ENCODE data around the gene DNAAF8.

DNA sequence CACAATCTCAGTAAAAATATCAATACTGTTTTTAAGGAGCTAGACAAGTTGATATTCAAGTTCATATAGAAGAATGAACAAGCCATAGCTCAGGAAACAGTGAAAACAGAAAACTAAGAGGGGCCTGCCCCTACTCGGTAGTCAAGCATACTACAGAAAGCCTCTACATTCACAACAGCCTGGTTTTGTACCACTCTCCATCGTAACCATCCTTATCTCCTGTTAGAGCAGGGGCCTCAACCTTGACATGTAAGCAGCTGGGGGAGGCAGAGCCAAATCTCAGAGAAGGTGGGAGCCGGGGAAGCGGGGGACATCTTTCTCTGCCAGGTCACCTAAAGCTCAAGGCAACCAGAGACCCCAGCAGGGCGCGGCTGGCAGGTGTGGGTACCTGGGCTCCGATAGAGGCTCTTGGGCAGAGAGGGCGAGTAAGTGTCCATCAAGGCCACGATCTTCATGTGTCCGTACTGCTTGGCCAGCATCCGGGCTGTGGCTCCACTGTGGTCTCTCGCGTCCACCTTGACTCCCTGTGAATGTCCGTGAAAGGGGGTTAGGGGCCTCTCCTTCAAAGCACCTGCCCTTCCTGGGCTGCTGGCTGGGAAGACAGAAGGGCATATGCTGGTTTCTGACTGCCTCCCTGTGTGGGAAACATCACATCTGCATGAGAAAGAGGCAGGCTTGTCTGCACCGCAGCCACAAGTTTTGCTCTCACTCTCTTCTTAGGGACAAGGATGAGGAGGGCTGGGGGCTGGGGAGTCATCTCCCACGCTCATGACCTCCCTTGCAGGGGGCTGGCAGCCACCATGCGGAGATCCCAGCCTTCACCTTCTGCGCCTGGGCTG, 20.5 kb upstream of the DNAAF8 start:
- TF ChIP-seq POLR2A (IDR thresholded peaks at IDR 0.05; ENCODE audit: low read length): no peak
- no peak for TF ChIP-seq HDAC2 (IDR thresholded peaks at IDR 0.05)
- TF ChIP-seq NFE2L2 (conservative IDR thresholded peaks at IDR 0.05; ENCODE audit: low read length): no peak
- TF ChIP-seq EHMT2 (IDR thresholded peaks at IDR 0.05; ENCODE audit: low read depth): no peak
- no peak for TF ChIP-seq SMC3 (IDR thresholded peaks at IDR 0.05)
- TF ChIP-seq, protein P1, sequence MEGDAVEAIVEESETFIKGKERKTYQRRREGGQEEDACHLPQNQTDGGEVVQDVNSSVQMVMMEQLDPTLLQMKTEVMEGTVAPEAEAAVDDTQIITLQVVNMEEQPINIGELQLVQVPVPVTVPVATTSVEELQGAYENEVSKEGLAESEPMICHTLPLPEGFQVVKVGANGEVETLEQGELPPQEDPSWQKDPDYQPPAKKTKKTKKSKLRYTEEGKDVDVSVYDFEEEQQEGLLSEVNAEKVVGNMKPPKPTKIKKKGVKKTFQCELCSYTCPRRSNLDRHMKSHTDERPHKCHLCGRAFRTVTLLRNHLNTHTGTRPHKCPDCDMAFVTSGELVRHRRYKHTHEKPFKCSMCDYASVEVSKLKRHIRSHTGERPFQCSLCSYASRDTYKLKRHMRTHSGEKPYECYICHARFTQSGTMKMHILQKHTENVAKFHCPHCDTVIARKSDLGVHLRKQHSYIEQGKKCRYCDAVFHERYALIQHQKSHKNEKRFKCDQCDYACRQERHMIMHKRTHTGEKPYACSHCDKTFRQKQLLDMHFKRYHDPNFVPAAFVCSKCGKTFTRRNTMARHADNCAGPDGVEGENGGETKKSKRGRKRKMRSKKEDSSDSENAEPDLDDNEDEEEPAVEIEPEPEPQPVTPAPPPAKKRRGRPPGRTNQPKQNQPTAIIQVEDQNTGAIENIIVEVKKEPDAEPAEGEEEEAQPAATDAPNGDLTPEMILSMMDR (IDR thresholded peaks at IDR 0.05): no peak
- TF ChIP-seq RAD21 (conservative IDR thresholded peaks at IDR 0.05 in 1 of 2, IDR thresholded peaks at IDR 0.05 in 1 of 2): no peak
- no peak for TF ChIP-seq ESRRA (IDR thresholded peaks at IDR 0.05; ENCODE audit: borderline replicate concordance, low read length)
- TF ChIP-seq NR3C1 (IDR thresholded peaks at IDR 0.05): no peak
- no peak for TF ChIP-seq HOXB5 (CRISPR knock-in tag; IDR thresholded peaks at IDR 0.05)

All from A549 (cell line).